Endodermal cell (in vitro differentiated cells): ENCODE results near the gene CPEB3. TPM values are rescaled to one million over a fixed set of nuclear protein-coding genes. Genes with fewer than 3 reads are reported as not detected.

ENCODE experiments used
- DNase-seq: peaks from one replicate; pipeline ENCODE4 v3.0.0-alpha.2; 2017
- H3K27ac ChIP-seq: 2 replicates; pipeline ENCODE4 v1.5.1; 2013; ENCODE audit warnings: mild to moderate bottlenecking, low read depth, low read length, moderate library complexity
- H3K27me3 ChIP-seq: 2 replicates; pipeline ENCODE4 v1.6.1; 2013; ENCODE audit warnings: mild to moderate bottlenecking, low read length, moderate library complexity; ENCODE audit not compliant: insufficient read depth, control insufficient read depth, poor library complexity, severe bottlenecking
- H3K36me3 ChIP-seq: 2 replicates; pipeline ENCODE4 v1.7.0; 2013; ENCODE audit warnings: mild to moderate bottlenecking, low read length, moderate library complexity; ENCODE audit not compliant: control insufficient read depth, insufficient read depth
- H3K4me1 ChIP-seq: one replicate; pipeline ENCODE4 v1.7.0; 2013; ENCODE audit warnings: low read length; ENCODE audit not compliant: control insufficient read depth, insufficient read depth
- H3K4me3 ChIP-seq: 2 replicates; pipeline ENCODE4 v1.5.1; 2013; ENCODE audit warnings: mild to moderate bottlenecking, low read length, moderate library complexity
- H3K9ac ChIP-seq: 2 replicates; pipeline ENCODE4 v1.6.1; 2013; ENCODE audit warnings: mild to moderate bottlenecking, low read length, moderate library complexity; ENCODE audit not compliant: poor library complexity, severe bottlenecking; ENCODE audit errors: extremely low read depth
- H3K9me3 ChIP-seq: 2 replicates; pipeline ENCODE4 v1.6.1; 2013; ENCODE audit warnings: mild to moderate bottlenecking, low read length, moderate library complexity; ENCODE audit not compliant: control insufficient read depth
- H3K27ac Mint-ChIP-seq: 2 replicates; pipeline ENCODE4 v1.8.0; 2020; ENCODE audit warnings: mixed read lengths
- H3K27me3 Mint-ChIP-seq: 2 replicates; pipeline ENCODE4 v1.8.0; 2021; ENCODE audit warnings: mild to moderate bottlenecking, mixed read lengths; ENCODE audit not compliant: insufficient read depth
- H3K36me3 Mint-ChIP-seq: 2 replicates; pipeline ENCODE4 v1.8.0; 2020; ENCODE audit warnings: low read depth, mixed read lengths
- H3K4me1 Mint-ChIP-seq: 2 replicates; pipeline ENCODE4 v1.8.0; 2020; ENCODE audit warnings: mixed read lengths
- H3K4me3 Mint-ChIP-seq: 2 replicates; pipeline ENCODE4 v1.8.0; 2020; ENCODE audit warnings: mild to moderate bottlenecking, moderate library complexity, mixed read lengths
- H3K9me3 Mint-ChIP-seq: 2 replicates; pipeline ENCODE4 v1.8.0; 2020; ENCODE audit warnings: mild to moderate bottlenecking, mixed read lengths
- WGBS, 2 experiments: methylation state at CpG; one replicate each; pipeline versions ENCODE4 v1.1.5 to v1.1.7; 2013; ENCODE audit warnings: missing lambda C conversion rate in 2 of 2, mixed read lengths in 1 of 2; ENCODE audit not compliant: insufficient coverage in 1 of 2, insufficient read length in 1 of 2; 5-methylcytosine and 5-hydroxymethylcytosine counted together
- total RNA-seq, 2 donors: library from RNA; stranded (reverse); fragmentation: NEBNext Ultra II Directional in 1 of 2; extraction: Animal tissue kit (Norgen Biotek cat#: 25700) in 1 of 2; gene quantifications; 2 replicates in 1 of 2; 3 replicates in 1 of 2; pipeline ENCODE4 v1.2.1, GENCODE V29; 2021
- TF ChIP-seq, protein P1 (sequence below): fragments of 200-600 bp; sonication (generic); conservative IDR thresholded peaks from 2 replicates; pipeline ENCODE4 v1.5.0; 2021; ENCODE audit warnings: antibody characterized with exemption, mild to moderate bottlenecking

The CPEB3 gene
- total RNA-seq, 2 donors from 2014 or later = 1.1 to 1.3 TPM

DNA sequence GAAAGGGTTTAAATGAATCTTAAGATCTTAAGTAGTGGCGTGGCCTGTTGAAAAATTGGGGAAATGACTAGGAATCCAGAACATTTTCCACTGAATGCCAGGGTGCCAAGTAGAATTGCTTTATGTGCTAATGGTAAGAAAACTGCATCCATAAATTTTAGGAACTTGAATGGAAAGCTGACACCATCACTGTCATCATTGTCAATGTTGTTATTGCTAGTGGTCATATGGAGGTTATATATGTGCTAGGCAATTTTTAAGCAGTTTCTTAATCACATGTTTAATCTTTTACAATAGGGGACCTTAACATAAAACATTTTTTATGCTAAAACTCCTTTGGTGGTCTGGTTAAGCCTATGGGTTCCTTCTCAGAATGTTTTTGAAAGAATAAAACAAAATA is 13.2 kb upstream of the CPEB3 start:
- Mint-ChIP-seq H3K27ac (no peak overlapping the region), H3K4me1 (peaks cover 25% of the 10 kb centered on the region), H3K36me3 (peaks cover 32% of the 10 kb centered on the region), H3K27me3 (no peaks in the 10 kb centered on the region), H3K9me3 (no peaks in the 10 kb centered on the region), H3K4me3 (no peak overlapping the region)
- Histone ChIP-seq H3K9me3 (no peaks in the 10 kb centered on the region), H3K27me3 (no peaks in the 10 kb centered on the region), H3K27ac (no peak overlapping the region), H3K9ac (no peak overlapping the region), H3K4me1 (no peaks in the 10 kb centered on the region), H3K4me3 (no peak overlapping the region), H3K36me3 (peaks cover 22% of the 10 kb centered on the region)
- 80 to 95% methylated on average over 1 of the region's 1 CpG for WGBS, 2 experiments
- TF ChIP-seq, protein P1, sequence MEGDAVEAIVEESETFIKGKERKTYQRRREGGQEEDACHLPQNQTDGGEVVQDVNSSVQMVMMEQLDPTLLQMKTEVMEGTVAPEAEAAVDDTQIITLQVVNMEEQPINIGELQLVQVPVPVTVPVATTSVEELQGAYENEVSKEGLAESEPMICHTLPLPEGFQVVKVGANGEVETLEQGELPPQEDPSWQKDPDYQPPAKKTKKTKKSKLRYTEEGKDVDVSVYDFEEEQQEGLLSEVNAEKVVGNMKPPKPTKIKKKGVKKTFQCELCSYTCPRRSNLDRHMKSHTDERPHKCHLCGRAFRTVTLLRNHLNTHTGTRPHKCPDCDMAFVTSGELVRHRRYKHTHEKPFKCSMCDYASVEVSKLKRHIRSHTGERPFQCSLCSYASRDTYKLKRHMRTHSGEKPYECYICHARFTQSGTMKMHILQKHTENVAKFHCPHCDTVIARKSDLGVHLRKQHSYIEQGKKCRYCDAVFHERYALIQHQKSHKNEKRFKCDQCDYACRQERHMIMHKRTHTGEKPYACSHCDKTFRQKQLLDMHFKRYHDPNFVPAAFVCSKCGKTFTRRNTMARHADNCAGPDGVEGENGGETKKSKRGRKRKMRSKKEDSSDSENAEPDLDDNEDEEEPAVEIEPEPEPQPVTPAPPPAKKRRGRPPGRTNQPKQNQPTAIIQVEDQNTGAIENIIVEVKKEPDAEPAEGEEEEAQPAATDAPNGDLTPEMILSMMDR = no peak
- no peak for DNase-seq

DNA sequence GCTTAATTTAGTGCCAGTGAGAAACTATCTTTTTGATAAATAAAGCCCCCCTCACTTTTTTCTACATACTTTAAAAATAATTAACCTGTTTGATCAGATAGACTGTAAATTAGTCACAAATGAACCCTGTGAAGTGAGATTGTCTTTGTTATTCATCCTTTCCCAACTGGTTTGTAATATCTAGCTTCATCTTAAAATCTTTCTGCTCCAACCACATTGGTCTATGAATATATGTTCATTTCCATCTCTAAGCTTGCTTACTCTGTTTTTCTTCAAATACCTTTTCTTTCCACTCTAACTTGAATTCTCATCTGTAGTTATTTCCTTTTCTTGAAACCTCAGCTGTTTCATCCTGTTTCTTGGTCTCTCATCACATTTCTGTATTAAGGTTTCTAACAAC is 12.2 kb upstream of the CPEB3 start:
- Mint-ChIP-seq H3K27ac (no peak overlapping the region), H3K27me3 (no peaks in the 10 kb centered on the region), H3K4me1 (peaks cover 25% of the 10 kb centered on the region), H3K4me3 (no peak overlapping the region), H3K9me3 (no peaks in the 10 kb centered on the region), H3K36me3 (peaks cover 32% of the 10 kb centered on the region)
- no peak overlapping the region for H3K27ac ChIP-seq
- H3K4me3 ChIP-seq = no peak overlapping the region
- no peaks in the 10 kb centered on the region for H3K4me1 ChIP-seq
- TF ChIP-seq, protein P1 = no peak
- no peaks in the 10 kb centered on the region for H3K9me3 ChIP-seq
- DNase-seq = no peak
- no peaks in the 10 kb centered on the region for H3K27me3 ChIP-seq
- H3K36me3 ChIP-seq = peaks cover 28% of the 10 kb centered on the region
- H3K9ac ChIP-seq = no peak overlapping the region

DNA sequence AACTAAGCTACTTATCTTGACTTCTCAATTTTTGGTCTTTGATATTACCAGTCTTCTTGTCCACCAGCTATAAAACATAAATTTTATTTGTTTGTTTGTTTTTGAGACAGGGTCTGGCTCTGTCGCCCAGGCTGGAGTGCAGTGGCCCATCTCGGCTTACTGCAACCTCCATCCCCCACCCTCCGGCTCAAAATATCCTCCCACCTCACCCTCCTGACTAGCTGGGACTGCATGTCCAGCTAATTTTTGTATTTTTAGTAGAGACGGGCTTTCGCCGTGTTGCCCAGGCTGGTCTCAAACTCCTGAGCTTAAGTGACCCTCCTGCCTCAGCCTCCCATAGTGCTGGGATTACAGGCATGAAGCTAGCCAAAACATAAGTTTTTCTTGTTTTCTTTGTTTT is 7.6 kb upstream of the CPEB3 start:
- Mint-ChIP-seq H3K4me1 (peaks cover 13% of the 10 kb centered on the region), H3K27ac (no peak overlapping the region), H3K4me3 (no peak overlapping the region), H3K27me3 (no peaks in the 10 kb centered on the region), H3K9me3 (no peaks in the 10 kb centered on the region), H3K36me3 (peaks cover 41% of the 10 kb centered on the region)
- Histone ChIP-seq H3K4me1 (no peaks in the 10 kb centered on the region), H3K36me3 (peaks cover 41% of the 10 kb centered on the region), H3K27ac (no peak overlapping the region), H3K27me3 (no peaks in the 10 kb centered on the region), H3K9me3 (no peaks in the 10 kb centered on the region), H3K9ac (no peak overlapping the region), H3K4me3 (no peak overlapping the region)
- TF ChIP-seq, protein P1 = no peak
- no peak for DNase-seq
- 89 to 95% methylated on average over 3 to 6 of the region's 6 CpGs for WGBS, 2 experiments
